Stimulated activated CD4-positive, alpha-beta T cell treated with anti-CD3 and anti-CD28 coated beads, Interleukin-4, amount 100 ng/mL, for 1 hour (primary cell): Measurements from ENCODE around the gene PARP3.
A peak's percentile ranks its signal among the peaks of the same experiment; 100 is the strongest.
"Not testable (repeated sequence)": the region's sequence is repeated elsewhere in the genome, so short reads cannot be mapped to it uniquely, and the experiment has no call there.

Experiments used
- DNase-seq: peaks from one replicate; pipeline ENCODE4 v3.0.0-alpha.2; 2020

Gene PARP3

GRCh38 chr3:51941798-51942602, at the start of gene PARP3, which contains the start of gene RRP9:
PARP3 (plus strand) TSS chr3:51942363; CDS start chr3:51943356, 993 bp downstream.
RRP9 (minus strand) TSS chr3:51941904; CDS start chr3:51941867, 37 bp downstream.
- DNase-seq, result peak; percentile 100

GRCh38 chr3:51894391-51894790, 47.8 kb upstream of the PARP3 start:
- DNase-seq, result no peak

GRCh38 chr3:51894939-51895338, 47.2 kb upstream of the PARP3 start:
- DNase-seq, result no peak

- no peak for DNase-seq
Measured at GRCh38 chr3:51896607-51897305, 45.4 kb upstream of the PARP3 start.

- no peak for DNase-seq
Measured at GRCh38 chr3:51897391-51897790, 44.8 kb upstream of the PARP3 start.

- DNase-seq, result not testable (repeated sequence)
Measured at GRCh38 chr3:51900043-51900442, 42.1 kb upstream of the PARP3 start.

GRCh38 chr3:51902361-51902760, 39.8 kb upstream of the PARP3 start:
- not testable (repeated sequence) for DNase-seq

GRCh38 chr3:51904034-51904823, 37.9 kb upstream of the PARP3 start:
- no peak for DNase-seq

- no peak for DNase-seq
Measured at GRCh38 chr3:51908026-51908425, 34.1 kb upstream of the PARP3 start.

GRCh38 chr3:51916418-51916817, 25.7 kb upstream of the PARP3 start:
- DNase-seq, result no peak

- DNase-seq, result no peak
Measured at GRCh38 chr3:51921081-51921578, 21.0 kb upstream of the PARP3 start.

GRCh38 chr3:51927061-51927977, 14.8 kb upstream of the PARP3 start:
- DNase-seq, result no peak

GRCh38 chr3:51928438-51928837, 13.7 kb upstream of the PARP3 start:
- no peak for DNase-seq

- DNase-seq, result not testable (repeated sequence)
Measured at GRCh38 chr3:51928981-51929380, 13.2 kb upstream of the PARP3 start.

- no peak for DNase-seq
Measured at GRCh38 chr3:51929420-51930003, 12.7 kb upstream of the PARP3 start.

- no peak for DNase-seq
Measured at GRCh38 chr3:51930439-51930838, 11.7 kb upstream of the PARP3 start.

GRCh38 chr3:51931756-51932155, 10.4 kb upstream of the PARP3 start:
- DNase-seq, result no peak

- no peak for DNase-seq
Measured at GRCh38 chr3:51932471-51933370, 9.4 kb upstream of the PARP3 start.

- DNase-seq, result no peak
Measured at GRCh38 chr3:51933471-51934138, 8.6 kb upstream of the PARP3 start.
